Activated CD8-positive, alpha-beta memory T cell treated with anti-CD3 and anti-CD28 coated beads, Interleukin-2, amount 50 U/mL, for 24 hours (primary cell): ENCODE results near the gene BLVRA.
"Not testable (repeated sequence)": the region's sequence is repeated elsewhere in the genome, so short reads cannot be mapped to it uniquely, and the experiment has no call there.

ENCODE experiments used
- DNase-seq: peaks from one replicate; pipeline ENCODE4 v3.0.0-alpha.2; 2020; ENCODE audit errors: extremely low read depth

BLVRA gene

DNA sequence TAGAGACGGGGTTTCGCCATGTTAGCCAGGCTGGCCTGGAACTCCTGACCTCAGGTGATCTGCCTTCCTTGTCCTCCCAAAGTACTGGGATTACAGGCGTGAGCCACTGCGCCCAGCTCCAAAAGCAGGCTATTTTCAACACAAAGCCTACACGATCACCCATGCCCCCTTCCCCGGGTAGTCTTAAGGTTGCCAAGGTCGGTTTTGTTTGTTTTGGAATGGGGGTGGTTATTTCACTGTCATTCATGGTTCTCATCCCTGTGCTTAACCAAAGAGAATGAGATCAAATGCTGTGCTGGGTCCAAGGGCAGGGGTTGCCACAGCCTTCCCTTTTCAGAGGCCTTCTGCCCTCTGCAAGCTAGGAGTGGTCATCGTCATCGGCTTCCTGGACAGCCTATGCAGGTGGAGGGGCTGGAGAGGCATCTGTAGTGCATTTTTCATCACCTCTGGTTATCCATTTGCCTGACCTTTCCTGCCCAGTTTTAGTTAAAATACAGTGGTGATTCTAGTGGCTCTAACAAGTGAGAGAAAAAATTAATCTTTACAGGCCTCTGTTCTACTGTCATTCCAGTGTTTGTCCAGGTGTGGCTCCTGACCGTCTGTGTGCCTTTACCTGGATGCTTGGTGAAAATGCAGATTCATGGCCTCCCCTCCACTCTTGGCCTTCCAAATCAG is 11.4 kb downstream of the BLVRA start:
- no peak for DNase-seq

DNA sequence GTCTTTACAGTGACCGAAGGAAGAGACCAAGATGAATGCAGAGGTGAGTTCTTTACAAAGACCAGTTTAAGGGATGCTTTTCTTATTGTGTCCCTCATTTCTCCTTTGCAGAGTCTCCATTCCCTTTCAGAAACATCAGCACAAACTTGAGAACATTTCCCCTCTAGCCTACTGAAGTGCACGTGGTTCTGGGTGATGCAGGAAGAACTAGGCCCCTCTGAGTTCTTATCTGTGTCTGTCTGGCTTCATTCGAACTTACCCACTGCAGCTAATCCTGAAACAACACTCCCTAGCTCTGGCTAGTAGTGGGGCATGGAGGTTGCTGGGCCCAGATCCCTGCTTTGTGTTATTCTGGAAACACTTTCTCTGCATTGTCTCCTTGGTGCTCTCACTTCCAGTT is 12.6 kb downstream of the BLVRA start:
- DNase-seq, result no peak

DNA sequence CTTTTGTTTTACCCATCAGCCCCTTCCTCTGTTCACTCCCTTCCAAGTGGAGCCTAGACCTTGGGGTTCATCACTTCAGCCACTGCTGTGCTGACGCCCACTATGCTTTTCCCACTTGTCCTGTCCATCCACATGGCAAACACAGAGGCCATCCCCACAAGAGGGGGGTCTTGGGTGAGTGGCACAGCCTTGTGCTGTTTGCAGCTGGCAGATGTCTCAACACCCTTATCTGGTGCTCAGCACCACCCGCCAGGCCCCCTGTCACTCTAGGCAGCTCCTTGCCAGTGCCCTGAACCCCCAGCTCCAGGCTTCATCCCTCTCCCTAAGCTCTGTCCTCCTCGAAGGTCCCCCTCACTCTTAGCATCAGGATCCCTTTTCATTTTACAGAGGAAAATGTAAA is 13.1 kb downstream of the BLVRA start:
- DNase-seq, result no peak

DNA sequence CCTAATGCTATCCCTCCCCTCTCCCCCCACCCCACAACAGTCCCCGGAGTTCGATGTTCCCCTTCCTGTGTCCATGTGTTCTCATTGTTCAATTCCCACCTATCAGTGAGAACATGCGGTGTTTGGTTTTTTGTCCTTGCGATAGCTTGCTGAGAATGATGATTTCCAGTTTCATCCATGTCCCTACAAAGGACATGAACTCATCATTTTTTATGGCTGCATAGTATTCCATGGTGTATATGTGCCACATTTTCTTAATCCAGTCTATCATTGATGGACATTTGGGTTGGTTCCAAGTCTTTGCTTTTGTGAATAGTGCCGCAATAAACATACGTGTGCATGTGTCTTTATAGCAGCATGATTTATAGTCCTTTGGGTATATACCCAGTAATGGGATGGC is 14.8 kb downstream of the BLVRA start:
- not testable (repeated sequence) for DNase-seq

DNA sequence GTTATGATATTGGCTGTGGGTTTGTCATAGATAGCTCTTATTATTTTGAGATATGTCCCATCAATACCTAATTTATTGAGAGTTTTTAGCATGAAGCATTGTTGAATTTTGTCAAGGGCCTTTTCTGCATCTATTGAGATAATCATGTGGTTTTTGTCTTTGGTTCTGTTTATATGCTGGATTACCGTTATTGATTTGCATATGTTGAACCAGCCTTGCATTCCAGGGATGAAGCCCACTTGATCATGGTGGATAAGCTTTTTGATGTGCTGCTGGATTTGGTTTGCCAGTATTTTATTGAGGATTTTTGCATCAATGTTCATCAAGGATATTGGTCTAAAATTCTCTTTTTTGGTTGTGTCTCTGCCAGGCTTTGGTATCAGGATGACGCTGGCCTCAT is 16.8 kb downstream of the BLVRA start:
- not testable (repeated sequence) for DNase-seq

DNA sequence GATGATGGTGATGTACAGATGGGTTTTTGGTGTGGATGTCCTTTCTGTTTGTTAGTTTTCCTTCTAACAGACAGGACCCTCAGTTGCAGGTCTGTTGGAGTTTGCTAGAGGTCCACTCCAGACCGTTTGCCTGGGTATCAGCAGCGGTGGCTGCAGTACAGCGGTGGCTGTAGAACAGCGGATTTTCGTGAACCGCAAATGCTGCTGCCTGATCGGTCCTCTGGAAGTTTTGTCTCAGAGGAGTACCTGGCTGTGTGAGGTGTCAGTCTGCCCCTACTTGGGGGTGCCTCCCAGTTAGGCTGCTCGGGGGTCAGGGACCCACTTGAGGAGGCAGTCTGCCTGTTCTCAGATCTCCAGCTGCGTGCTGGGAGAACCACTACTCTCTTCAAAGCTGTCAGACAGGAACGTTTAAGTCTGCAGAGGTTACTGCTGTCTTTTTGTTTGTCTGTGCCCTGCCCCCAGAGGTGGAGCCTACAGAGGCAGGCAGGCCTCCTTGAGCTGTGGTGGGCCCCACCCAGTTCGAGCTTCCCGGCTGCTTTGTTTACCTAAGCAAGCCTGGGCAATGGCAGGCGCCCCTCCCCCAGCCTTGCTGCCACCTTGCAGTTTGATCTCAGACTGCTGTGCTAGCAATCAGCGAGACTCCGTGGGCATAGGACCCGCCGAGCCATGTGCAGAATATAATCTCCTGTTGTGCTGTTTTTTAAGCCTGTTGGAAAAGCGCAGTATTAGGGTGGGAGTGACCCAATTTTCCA is 20.0 kb downstream of the BLVRA start:
- DNase-seq, result not testable (repeated sequence)

DNA sequence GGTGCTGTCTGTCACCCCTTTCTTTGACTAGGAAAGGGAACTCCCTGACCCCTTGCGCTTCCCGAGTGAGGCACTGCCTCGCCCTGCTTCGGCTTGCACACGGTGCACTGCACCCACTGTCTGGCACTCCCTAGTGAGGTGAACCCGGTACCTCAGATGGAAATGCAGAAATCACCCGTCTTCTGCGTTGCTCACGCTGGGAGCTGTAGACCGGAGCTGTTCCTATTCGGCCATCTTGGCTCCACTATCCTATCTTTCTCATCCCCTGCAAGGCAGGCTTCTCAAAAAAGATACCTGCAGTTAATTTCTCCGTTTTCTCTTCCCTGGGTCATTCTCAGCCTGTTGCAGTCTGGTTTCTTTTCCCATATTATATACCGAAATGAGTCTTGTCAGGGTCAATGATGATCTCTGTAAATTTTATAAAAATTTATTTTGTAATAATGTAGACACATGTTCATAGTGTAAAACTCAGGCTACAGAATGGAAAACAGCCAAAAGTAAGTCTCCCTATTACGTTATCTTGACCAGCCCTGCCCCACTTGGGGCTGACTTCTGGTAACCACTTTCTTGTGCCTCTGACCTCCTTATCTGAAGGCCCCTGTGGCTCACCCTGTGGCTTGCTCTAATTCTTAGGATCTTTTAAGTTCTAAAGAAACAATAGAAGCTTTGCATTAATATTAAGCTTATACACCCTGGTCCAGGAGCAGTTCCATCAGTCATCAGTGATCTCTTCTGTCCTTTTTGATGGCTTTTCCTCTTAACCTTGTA is 20.7 kb downstream of the BLVRA start:
- DNase-seq, result no peak

DNA sequence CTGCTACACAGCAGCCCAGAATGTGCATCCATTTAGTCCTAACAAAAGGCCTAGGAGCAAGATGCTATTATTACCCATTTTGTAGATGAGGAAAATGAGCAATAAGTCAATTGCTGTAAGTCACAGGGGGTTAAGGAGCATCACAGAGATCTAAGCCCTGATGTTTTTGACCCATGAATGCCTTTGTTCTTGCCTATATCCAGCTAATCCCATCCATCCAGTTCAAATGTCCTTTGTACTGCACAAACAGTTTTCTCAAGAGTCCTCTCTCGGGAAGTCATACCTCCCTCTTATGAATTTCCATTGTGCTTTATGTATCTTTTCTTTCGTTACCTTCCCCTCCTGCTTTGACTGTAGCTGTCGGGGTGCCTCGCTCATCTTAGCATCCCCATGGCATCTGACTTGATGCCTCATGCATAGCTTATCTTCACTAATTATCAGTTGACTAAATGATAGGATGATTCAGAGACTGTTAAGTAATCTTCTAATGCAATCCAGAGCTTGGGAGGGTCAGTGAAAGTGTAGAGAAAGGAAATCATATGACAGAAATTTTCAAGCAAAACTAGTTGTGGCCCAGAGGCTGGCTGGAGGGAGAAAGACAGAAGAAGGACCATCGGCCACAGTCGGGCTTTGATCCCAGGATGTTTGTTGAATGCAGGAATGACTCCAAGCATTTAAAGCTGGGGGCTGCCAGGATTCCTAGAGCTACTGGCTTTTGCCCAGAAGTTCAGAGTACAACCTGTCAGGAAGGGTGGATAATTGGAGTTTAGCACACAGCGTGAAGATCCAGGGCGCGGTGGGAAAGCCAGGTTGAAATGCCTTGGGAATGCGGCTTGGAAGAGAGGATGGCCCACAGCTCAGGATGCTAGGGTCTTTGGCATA is 23.5 kb downstream of the BLVRA start:
- no peak for DNase-seq

DNA sequence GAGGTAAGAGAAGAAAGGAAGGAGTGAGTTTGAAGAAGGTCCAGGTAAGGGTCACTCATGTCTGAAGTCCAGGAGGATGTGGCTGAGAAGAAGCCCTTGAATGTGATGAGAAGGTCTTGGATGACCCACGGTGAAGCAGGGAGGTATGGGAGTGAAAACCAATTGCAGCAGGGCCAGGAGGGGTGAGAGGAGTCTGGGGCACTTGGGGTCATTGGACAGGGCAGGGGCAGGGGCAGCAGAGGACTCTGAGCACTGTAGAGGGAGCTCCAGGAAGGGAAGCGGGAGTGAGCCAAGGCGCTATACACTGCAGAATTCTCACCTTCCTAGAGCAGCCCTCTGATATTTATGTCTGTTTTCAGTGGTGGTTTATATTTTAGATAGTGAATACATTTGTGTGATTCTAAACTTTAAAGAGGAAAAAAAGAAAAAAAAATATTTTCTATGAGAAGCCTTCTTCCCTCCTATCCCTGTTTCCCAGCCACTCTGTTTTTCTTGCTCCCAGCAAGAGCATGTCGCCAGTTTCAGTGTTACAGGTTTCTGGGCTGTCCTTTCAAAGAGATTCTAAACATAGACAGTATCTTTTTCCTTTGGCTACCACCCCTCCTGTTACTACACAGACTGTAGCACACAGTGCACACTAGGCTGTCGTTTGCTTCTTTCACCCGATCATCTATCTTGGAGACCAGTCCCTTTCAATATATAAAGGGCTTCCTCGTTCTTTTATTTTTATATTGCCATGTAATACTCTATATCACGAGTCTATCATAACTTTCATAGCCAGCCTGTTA is 24.5 kb downstream of the BLVRA start:
- no peak for DNase-seq

DNA sequence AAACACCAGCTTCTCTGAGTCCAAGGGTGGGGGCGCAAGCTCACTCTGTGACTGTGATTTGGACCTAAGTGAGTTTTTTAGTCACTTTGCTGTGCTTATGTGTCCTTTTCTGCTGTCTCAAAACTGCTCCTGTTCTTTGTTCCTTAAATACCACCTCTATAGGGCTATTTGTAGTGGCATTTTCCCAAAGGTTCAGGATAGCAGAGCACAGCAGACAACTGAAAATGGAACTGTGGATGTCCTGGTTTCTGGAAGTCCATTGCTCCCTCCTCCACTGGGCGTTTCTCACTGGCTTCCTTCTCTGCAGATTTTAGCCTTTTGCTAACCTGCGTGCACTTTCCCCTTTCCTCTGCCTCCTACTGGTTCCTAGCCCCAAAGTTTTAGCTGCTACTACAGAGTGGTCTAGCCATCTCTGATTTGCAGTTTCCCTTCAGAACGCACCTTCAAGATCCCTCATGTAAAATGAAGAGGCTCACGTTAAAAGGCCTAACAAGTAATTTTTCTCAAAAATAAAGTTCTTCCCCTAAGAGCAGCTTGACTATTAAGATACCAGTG is 25.6 kb downstream of the BLVRA start:
- DNase-seq, result no peak

DNA sequence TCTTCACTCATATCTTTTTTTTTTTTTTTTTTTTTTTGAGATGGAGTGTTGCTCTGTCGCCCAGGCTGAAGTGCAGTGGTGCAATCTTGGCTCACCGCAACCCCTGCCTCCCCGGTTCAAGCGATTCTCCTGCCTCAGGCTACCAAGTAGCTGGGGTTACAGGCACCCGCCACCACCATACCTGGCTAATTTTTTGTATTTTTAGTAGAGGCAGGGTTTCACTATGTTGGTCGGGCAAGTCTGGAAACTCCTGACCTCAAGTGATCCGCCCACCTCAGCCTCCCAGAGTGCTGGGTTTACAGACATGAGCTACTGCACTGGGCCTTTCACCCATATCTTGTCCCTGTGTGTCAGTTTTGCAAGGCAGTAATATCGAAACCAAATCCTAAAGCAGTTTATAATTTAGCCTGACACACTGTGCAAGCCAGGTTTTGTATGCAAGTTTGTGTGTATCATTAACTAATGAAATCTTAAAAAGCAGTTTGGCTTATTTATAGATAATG is 26.2 kb downstream of the BLVRA start:
- DNase-seq, result not testable (repeated sequence)

DNA sequence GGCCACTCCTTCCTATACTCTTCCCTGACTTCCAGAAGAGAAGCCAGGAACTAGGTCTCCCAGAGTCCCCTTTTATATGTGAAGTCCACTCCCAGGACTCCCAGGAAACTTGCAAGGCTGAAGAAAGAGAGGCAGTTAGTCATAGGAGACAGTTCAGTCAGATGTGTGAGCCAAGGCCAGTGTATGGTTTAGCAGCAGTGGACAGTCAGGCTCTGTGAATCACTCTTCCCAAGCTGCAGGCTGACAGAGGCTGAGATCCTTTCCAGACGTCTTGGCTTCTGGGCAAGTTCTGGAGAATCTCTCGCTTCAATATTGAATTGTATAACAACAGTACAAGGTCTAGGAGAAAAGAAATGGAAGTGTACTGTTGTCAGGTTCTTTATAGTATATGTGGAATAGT is 26.9 kb downstream of the BLVRA start:
- DNase-seq, result no peak

DNA sequence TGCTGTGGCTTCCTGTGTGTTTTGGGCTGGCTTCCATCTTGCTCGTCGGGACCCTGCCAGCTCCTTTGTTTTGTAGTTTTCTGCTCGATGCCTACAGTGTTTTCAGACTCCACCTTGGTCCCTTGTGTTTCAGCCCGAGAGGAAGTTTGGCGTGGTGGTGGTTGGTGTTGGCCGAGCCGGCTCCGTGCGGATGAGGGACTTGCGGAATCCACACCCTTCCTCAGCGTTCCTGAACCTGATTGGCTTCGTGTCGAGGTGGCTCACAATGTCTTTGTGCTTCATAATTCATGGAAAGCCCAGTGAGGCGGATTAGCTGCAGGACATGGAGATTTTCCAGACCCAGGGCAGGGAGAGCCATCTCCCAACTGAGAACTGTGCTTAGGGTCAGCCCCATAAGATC is 29.3 kb downstream of the BLVRA start:
- no peak for DNase-seq

DNA sequence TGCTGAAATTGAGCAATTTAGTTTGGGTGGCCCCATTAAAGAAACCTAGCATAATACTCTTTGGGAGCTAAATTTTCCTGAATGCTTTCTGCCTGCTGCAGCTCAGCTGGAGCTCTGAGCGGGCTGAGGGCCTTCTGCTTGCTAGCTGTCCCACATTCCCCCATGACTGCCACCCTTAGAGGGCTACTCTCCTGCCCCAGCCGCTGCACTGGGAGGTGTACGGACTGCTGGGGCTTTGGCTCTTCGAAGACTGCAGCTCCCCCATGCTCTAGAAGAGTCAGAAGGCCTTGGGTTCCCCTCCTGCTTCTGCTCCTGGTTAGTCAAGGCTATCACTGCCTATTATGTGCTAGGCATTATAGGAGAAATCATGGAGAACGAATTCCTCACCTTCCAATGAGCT is 31.5 kb downstream of the BLVRA start:
- DNase-seq, result no peak

DNA sequence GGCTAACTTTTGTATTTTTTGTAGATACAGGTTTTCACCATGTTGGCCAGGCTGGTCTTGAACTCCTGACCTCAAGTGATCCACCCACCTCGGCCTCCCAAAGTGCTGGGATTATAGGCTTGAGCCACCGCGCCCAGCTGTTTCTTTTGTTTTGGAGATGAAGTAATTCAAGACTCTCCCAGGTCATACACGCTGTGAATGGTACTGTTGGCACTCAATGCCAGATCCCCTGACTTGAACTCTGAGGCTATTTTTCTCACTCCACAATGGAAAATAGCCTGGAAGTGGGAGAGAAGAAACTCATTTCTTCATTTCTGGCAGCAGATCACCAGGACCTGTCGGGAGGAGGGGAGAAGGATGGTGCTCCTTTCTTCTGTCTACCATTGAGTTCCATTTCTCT is 32.4 kb downstream of the BLVRA start:
- DNase-seq, result no peak

DNA sequence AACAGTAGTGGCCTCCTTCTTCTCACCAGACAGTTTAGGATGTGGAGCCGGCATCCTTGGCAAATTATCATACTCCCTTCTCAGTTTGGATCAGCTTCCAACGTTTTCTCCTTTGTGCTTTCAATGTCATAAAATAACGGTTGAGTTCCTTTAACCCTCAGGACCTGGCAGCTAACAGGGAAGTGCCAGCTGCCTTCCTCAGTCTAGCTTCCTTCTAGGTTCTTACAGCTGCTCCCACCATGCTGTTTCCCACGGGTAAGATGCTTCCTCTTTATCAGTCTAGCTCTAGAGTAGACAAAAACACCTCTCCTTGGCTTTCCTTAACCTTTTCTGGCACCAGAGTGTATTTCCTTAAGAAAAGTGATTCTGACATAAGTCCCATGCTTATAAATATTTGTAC is 33.2 kb downstream of the BLVRA start:
- no peak for DNase-seq

DNA sequence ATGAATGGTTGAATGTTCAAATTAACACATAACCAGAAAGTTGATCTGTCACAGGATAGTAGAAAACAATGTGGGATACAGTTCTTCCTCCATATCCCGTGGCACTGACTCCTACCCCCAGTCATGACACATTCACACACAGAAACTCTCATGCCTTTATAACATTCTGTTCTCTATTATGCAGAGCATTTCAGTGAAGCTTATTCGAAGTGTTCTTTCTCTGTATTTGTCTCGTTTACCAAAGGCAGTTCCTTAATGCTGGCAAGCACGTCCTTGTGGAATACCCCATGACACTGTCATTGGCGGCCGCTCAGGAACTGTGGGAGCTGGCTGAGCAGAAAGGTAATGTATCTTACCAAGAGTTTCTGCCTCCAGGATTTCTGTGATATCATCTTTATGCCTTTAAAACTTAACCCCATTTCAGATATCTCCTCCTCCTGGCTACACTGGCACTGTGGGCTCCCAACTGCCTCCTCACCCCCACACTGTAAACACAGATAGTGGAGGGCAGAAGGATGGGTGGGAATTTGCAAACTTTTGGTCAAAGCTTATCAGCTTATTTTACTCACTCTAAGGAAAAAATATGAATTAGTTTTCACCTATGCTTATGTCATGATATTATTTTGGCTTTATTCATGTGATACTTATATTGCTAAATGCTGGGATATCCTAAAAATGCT is 34.1 kb downstream of the BLVRA start:
- no peak for DNase-seq

DNA sequence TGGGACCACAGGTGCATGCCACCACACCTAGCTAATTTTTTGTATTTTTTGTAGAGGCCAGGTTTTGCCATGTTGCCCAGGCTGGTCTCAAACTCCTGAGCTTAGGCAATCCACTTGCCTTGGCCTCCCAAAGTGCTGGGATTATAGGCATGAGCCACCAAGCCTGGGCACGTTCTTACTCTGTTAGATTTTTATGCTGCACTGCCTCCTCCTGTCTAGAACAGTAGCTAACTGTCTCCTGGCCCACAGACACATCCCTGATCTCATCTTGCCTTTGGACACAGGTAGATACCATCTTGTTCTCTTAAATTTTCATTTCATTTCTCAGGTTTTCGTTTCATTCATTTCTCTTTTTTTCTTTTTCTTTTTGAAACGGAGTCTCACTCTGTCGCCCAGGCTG is 41.1 kb downstream of the BLVRA start:
- no peak for DNase-seq

DNA sequence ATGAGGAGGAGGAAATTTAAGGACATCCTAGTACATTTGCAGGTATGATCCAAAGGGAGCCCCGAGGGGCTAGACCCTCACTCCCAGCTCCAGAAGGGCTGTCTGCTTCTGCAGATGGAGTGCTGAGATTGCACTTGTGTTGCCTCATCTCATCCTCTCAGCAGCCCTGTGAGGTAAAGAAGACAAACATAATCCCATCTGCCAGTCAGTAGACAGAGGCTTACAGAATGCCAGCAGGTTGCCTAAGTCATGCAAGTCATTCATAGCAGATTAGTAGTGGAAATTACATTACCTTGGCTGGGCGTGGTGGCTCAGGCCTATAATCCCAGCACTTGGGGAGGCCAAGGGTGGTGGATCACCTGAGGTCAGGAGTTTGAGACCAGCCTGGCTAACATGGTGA is 45.4 kb downstream of the BLVRA start:
- no peak for DNase-seq

DNA sequence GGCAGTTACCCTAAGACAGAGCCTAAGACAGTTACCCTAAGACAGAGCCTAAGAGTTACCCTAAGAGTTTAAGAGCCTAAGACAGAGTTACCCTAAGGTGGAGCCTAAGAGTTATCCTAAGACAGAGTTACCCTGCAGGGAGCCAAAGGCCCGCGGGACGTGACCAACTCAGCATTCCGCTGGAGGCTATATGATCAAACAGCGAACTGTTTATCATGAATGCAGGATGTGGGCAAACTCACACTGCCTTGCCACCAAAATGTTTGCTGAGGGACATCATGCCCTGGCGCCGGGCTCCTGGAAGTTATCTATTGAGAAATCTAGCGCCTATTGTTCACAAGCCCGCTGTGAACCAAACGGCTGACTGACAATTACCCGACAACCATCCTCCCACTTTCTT is 49.9 kb downstream of the BLVRA start:
- no peak for DNase-seq
